ENCODE measurements around the gene C2orf72. TPM values are rescaled to one million over a fixed set of nuclear protein-coding genes. Genes with fewer than 3 reads are reported as not detected.
A peak's percentile ranks its signal among the peaks of the same experiment; 100 is the strongest.

The C2orf72 gene
- total and polyA plus RNA-seq, 4 experiments from 2014 or later: not detected

GRCh38 chr2:231029563-231029962 lies 7.8 kb upstream of the C2orf72 start:
- no peak overlapping the region for H3K4me3 Mint-ChIP-seq
- H3K36me3 Mint-ChIP-seq: no peaks in the 10 kb centered on the region
- H3K27me3 ChIP-seq (ENCODE audit: insufficient read depth, low read length): no peaks in the 10 kb centered on the region
- no peaks in the 10 kb centered on the region for H3K4me1 ChIP-seq (ENCODE audit: insufficient read depth, low read length)
- no peaks in the 10 kb centered on the region for H3K4me1 Mint-ChIP-seq
- no peak overlapping the region for H3K27ac Mint-ChIP-seq
- intact Hi-C loops (cut with micrococcal nuclease): no loop called here
- no peaks in the 10 kb centered on the region for H3K9me3 Mint-ChIP-seq
- H3K4me3 ChIP-seq (ENCODE audit: low read length in 2 of 2): no peak overlapping the region
- H3K36me3 ChIP-seq (ENCODE audit: insufficient read depth, low read length): no peaks in the 10 kb centered on the region
- peaks cover 2 to 7% of the 10 kb centered on the region in 2 donors for H3K27me3 Mint-ChIP-seq
- no peaks in the 10 kb centered on the region for H3K9me3 ChIP-seq (ENCODE audit: control insufficient read depth in 1 of 2, low read length in 2 of 2)
- ChIA-PET POLR2A (ENCODE audit: partially characterized antibody) (no interaction called here), CTCF (ENCODE audit: partially characterized antibody) (no interaction called here)
- no peak overlapping the region for H3K27ac ChIP-seq (ENCODE audit: low read depth, low read length)
- no peak for DNase-seq

DNA sequence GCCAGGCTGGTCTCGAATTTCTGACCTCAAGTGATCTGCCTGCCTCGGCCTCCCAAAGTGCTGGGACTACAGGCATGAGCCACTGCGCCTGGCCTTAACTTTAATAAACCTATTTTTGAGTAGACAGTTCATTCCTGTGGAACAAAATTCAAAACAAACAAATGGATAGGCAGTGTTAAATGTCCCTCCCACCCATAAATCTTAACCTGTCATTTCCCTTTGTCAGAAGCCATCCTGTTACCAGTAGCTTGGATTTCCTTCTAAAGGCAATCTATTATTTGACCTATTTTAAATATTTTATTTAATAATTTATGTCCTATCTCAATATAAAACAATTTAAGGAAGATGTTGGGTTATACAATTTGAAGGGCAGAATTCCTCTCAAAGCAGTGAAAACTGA lies 6.6 kb upstream of the C2orf72 start:
- no peak overlapping the region for H3K4me3 Mint-ChIP-seq
- ChIA-PET CTCF (ENCODE audit: partially characterized antibody) (interaction anchor here (0.7 to 2.8 kb wide), 2 partner anchors 22 to 89 kb away, joined by 3 to 7 read pairs; no protein-coding TSS in a partner anchor), POLR2A (ENCODE audit: partially characterized antibody) (no interaction called here)
- H3K27ac Mint-ChIP-seq: no peak overlapping the region
- no peaks in the 10 kb centered on the region for H3K36me3 ChIP-seq (ENCODE audit: insufficient read depth, low read length)
- H3K9me3 ChIP-seq (ENCODE audit: control insufficient read depth in 1 of 2, low read length in 2 of 2): no peaks in the 10 kb centered on the region
- intact Hi-C loops (cut with micrococcal nuclease): no loop called here
- H3K9me3 Mint-ChIP-seq: no peaks in the 10 kb centered on the region
- no peak overlapping the region for H3K27ac ChIP-seq (ENCODE audit: low read depth, low read length)
- peaks cover 6 to 11% of the 10 kb centered on the region in 2 donors for H3K27me3 Mint-ChIP-seq
- DNase-seq: no peak
- no peak overlapping the region for H3K4me3 ChIP-seq (ENCODE audit: low read length in 2 of 2)
- no peaks in the 10 kb centered on the region for H3K36me3 Mint-ChIP-seq
- H3K4me1 ChIP-seq (ENCODE audit: insufficient read depth, low read length): no peaks in the 10 kb centered on the region
- H3K4me1 Mint-ChIP-seq: no peaks in the 10 kb centered on the region
- H3K27me3 ChIP-seq (ENCODE audit: insufficient read depth, low read length): no peaks in the 10 kb centered on the region

DNA sequence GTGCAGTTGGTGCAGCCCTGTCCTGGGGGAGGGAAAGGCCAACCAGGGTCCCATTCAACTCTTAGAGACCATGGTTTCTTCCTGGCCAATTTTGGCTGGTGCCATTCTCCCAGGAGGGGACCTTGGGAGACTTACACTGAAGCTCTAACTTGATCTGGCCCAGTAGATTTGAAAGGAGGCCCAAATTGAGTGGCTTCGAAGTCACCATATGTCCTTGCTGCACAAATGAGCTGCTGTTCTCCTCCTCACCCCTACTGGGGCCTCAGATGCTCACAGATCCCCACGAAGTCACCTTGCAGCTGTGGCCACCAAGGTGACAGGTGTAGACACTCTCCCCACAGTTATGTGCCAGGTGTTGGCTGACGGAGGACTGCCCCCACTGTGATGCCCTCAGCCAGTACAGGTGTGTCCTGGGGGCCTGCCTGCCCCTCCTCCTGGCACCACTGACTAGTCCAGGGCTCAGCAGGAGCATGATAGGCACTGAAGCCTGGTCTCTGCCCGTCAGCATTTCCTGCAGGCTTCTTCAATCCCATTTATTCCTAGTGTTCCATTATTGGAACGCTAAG lies 4.7 kb upstream of the C2orf72 start:
- H3K4me1 Mint-ChIP-seq: peaks cover 0 to 4% (median 1%) of the 10 kb centered on the region in 4 donors
- H3K4me3 ChIP-seq (ENCODE audit: low read length in 2 of 2): no peak overlapping the region
- H3K27me3 Mint-ChIP-seq: peaks cover 18% of the 10 kb centered on the region in 2 donors
- H3K36me3 ChIP-seq (ENCODE audit: insufficient read depth, low read length): no peaks in the 10 kb centered on the region
- ChIA-PET POLR2A (ENCODE audit: partially characterized antibody) (no interaction called here), CTCF (ENCODE audit: partially characterized antibody) (interaction anchor here (2.8 kb wide), 1 partner anchor 20 kb away, joined by 7 read pairs; no protein-coding TSS in a partner anchor)
- H3K9me3 Mint-ChIP-seq: no peaks in the 10 kb centered on the region
- intact Hi-C loops (cut with micrococcal nuclease): no loop called here
- DNase-seq: no peak
- peaks cover 8% of the 10 kb centered on the region for H3K27me3 ChIP-seq (ENCODE audit: insufficient read depth, low read length)
- H3K27ac Mint-ChIP-seq: no peak overlapping the region
- H3K4me3 Mint-ChIP-seq: no peak overlapping the region
- H3K27ac ChIP-seq (ENCODE audit: low read depth, low read length): no peak overlapping the region
- no peaks in the 10 kb centered on the region for H3K9me3 ChIP-seq (ENCODE audit: control insufficient read depth in 1 of 2, low read length in 2 of 2)
- H3K4me1 ChIP-seq (ENCODE audit: insufficient read depth, low read length): no peaks in the 10 kb centered on the region
- no peaks in the 10 kb centered on the region for H3K36me3 Mint-ChIP-seq

GRCh38 chr2:231033147-231034132 lies 3.9 kb upstream of the C2orf72 start:
- Mint-ChIP-seq H3K27me3 (peaks cover 18 to 22% of the 10 kb centered on the region in 2 donors), H3K4me3 (no peak overlapping the region), H3K9me3 (no peaks in the 10 kb centered on the region), H3K36me3 (no peaks in the 10 kb centered on the region), H3K27ac (no peak overlapping the region), H3K4me1 (peaks cover 0 to 7% (median 2%) of the 10 kb centered on the region in 4 donors)
- no peak overlapping the region for H3K27ac ChIP-seq (ENCODE audit: low read depth, low read length)
- no peaks in the 10 kb centered on the region for H3K4me1 ChIP-seq (ENCODE audit: insufficient read depth, low read length)
- no peak for DNase-seq
- intact Hi-C loops (cut with micrococcal nuclease): no loop called here
- H3K27me3 ChIP-seq (ENCODE audit: insufficient read depth, low read length): peaks cover 9% of the 10 kb centered on the region
- H3K4me3 ChIP-seq (ENCODE audit: low read length in 2 of 2): no peak overlapping the region
- no peaks in the 10 kb centered on the region for H3K36me3 ChIP-seq (ENCODE audit: insufficient read depth, low read length)
- H3K9me3 ChIP-seq (ENCODE audit: control insufficient read depth in 1 of 2, low read length in 2 of 2): no peaks in the 10 kb centered on the region
- ChIA-PET CTCF (ENCODE audit: partially characterized antibody) (interaction anchor here (2.8 kb wide), 1 partner anchor 19 kb away, joined by 7 read pairs; no protein-coding TSS in a partner anchor), POLR2A (ENCODE audit: partially characterized antibody) (no interaction called here)

DNA sequence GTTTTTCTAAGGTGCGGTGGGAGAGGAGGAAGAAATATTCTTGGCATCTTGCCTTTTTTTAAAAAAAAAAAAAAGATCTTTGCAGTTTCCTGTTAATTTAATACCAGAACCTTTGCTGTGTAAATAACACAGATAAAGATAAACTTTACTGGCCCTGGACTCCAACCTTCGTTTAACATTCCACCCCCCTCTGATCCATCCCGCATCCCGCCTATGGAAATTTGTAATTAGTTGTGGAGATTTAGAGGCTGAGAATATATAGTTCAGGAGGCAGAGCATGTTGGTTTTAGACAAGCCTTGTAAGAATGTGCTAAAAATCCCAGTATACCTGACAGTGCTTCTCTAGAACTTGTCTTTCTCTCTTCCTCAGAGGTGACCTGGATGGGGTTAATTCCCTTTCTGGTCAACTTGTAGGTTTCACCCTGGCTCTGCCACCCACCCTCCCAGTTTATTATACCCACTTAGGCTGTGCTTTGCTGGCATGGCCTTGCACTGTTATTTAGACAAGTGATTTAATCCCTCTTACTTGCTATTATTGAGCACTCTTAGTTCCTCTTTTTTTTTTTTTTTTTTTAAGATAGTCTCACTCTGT lies 2.9 kb upstream of the C2orf72 start:
- CTCF ChIA-PET (ENCODE audit: partially characterized antibody): no interaction called here
- peaks cover 14% of the 10 kb centered on the region for H3K27me3 ChIP-seq (ENCODE audit: insufficient read depth, low read length)

GRCh38 chr2:231036131-231036530 lies 1.2 kb upstream of the C2orf72 start:
- Mint-ChIP-seq H3K4me3 (peak overlapping the region in 2 of 8 donors; percentile 45 to 46), H3K27ac (no peak overlapping the region), H3K27me3 (peaks cover 38 to 42% of the 10 kb centered on the region in 2 donors), H3K36me3 (no peaks in the 10 kb centered on the region), H3K4me1 (peaks cover 0 to 9% (median 2%) of the 10 kb centered on the region in 4 donors), H3K9me3 (no peaks in the 10 kb centered on the region)
- ChIA-PET POLR2A (ENCODE audit: partially characterized antibody) (no interaction called here), CTCF (ENCODE audit: partially characterized antibody) (interaction anchor here (1.4 kb wide), 1 partner anchor 17 kb away, joined by 5 read pairs; no protein-coding TSS in a partner anchor)
- intact Hi-C loops (cut with micrococcal nuclease): no loop called here
- Histone ChIP-seq H3K36me3 (ENCODE audit: insufficient read depth, low read length) (no peaks in the 10 kb centered on the region), H3K4me1 (ENCODE audit: insufficient read depth, low read length) (no peaks in the 10 kb centered on the region), H3K9me3 (ENCODE audit: control insufficient read depth in 1 of 2, low read length in 2 of 2) (no peaks in the 10 kb centered on the region), H3K27me3 (ENCODE audit: insufficient read depth, low read length) (peaks cover 17% of the 10 kb centered on the region), H3K4me3 (ENCODE audit: low read length in 2 of 2) (no peak overlapping the region), H3K27ac (ENCODE audit: low read depth, low read length) (no peak overlapping the region)
- no peak for DNase-seq

More for the DNA sequence above, 2.9 kb upstream of the C2orf72 start:
- Mint-ChIP-seq H3K27ac (no peak overlapping the region), H3K36me3 (no peaks in the 10 kb centered on the region), H3K4me3 (no peak overlapping the region), H3K27me3 (peaks cover 26 to 29% of the 10 kb centered on the region in 2 donors), H3K9me3 (no peaks in the 10 kb centered on the region), H3K4me1 (peaks cover 0 to 9% (median 2%) of the 10 kb centered on the region in 4 donors)
- Histone ChIP-seq H3K36me3 (ENCODE audit: insufficient read depth, low read length) (no peaks in the 10 kb centered on the region), H3K9me3 (ENCODE audit: control insufficient read depth in 1 of 2, low read length in 2 of 2) (no peaks in the 10 kb centered on the region), H3K27ac (ENCODE audit: low read depth, low read length) (no peak overlapping the region), H3K4me1 (ENCODE audit: insufficient read depth, low read length) (no peaks in the 10 kb centered on the region), H3K4me3 (ENCODE audit: low read length in 2 of 2) (no peak overlapping the region)
- intact Hi-C loops (cut with micrococcal nuclease): no loop called here
- POLR2A ChIA-PET (ENCODE audit: partially characterized antibody): no interaction called here
- DNase-seq: no peak

- DNase-seq: no peak
- intact Hi-C loops (cut with micrococcal nuclease): no loop called here
- no peak overlapping the region for H3K4me3 ChIP-seq (ENCODE audit: low read length in 2 of 2)
- no peaks in the 10 kb centered on the region for H3K4me1 ChIP-seq (ENCODE audit: insufficient read depth, low read length)
- no peaks in the 10 kb centered on the region for H3K9me3 ChIP-seq (ENCODE audit: control insufficient read depth in 1 of 2, low read length in 2 of 2)
- peaks cover 20% of the 10 kb centered on the region for H3K27me3 ChIP-seq (ENCODE audit: insufficient read depth, low read length)
- H3K27ac ChIP-seq (ENCODE audit: low read depth, low read length): no peak overlapping the region
- Mint-ChIP-seq H3K27ac (no peak overlapping the region), H3K4me1 (peaks cover 0 to 9% (median 2%) of the 10 kb centered on the region in 4 donors), H3K9me3 (no peaks in the 10 kb centered on the region), H3K36me3 (no peaks in the 10 kb centered on the region), H3K27me3 (peaks cover 38 to 47% of the 10 kb centered on the region in 2 donors), H3K4me3 (peak overlapping the region in 6 of 8 donors; percentile 31 to 62 (median 48))
- H3K36me3 ChIP-seq (ENCODE audit: insufficient read depth, low read length): no peaks in the 10 kb centered on the region
- POLR2A ChIA-PET (ENCODE audit: partially characterized antibody): no interaction called here
- CTCF ChIA-PET (ENCODE audit: partially characterized antibody): interaction anchor here (1.4 kb wide), 1 partner anchor 16 kb away, joined by 5 read pairs; no protein-coding TSS in a partner anchor
Measured at GRCh38 chr2:231036578-231037106, 681 bp upstream of the C2orf72 start.
